SK-N-MC (cell line): ENCODE measurements around the gene MID1IP1.

ENCODE experiments used
- EZH2 ChIP-seq: fragments of 200-600 bp; sonication (generic); IDR thresholded peaks from one replicate; pipeline ENCODE4 v1.6.1; 2017; ENCODE audit warnings: antibody characterized with exemption
- FOXP2 ChIP-seq: optimal IDR thresholded peaks from 2 replicates; pipeline ENCODE3; 2011; ENCODE audit warnings: mild to moderate bottlenecking, moderate library complexity; ENCODE audit not compliant: insufficient read depth; ENCODE audit errors: extremely low read length, control extremely low read depth
- POLR2AphosphoS5 ChIP-seq: IDR thresholded peaks from 2 replicates; pipeline ENCODE4 v1.6.1; 2012; ENCODE audit warnings: mild to moderate bottlenecking, low read depth, low read length, borderline replicate concordance

GRCh38 chrX:38845426-38845825 is 44.2 kb downstream of the MID1IP1 start:
- TF ChIP-seq POLR2AphosphoS5 (no peak), EZH2 (no peak), FOXP2 (no peak)
